Peyer's patch (tissue), 4 donors: ENCODE results near the gene PROM2. TPM values are rescaled to one million over a fixed set of nuclear protein-coding genes. Genes with fewer than 3 reads are reported as not detected.

Experiments
- DNase-seq, 3 donors: peaks; one replicate each; pipeline ENCODE4 v3.0.0-alpha.2; 2017 to 2019
- H3K27ac ChIP-seq, 4 donors: fragments of 200-600 bp; sonication (generic); one replicate each; pipeline ENCODE4 v1.5.1; 2016 to 2019
- H3K27me3 ChIP-seq, 2 donors: fragments of 200-600 bp; sonication (generic); one replicate each; pipeline ENCODE4 v1.5.1; 2019
- H3K36me3 ChIP-seq, 3 donors: fragments of 200-600 bp; sonication (generic); one replicate each; pipeline ENCODE4 v1.5.1; 2016 to 2019
- H3K4me1 ChIP-seq, 4 donors: fragments of 200-600 bp; sonication (generic); one replicate each; pipeline ENCODE4 v1.5.1; 2016 to 2019
- H3K4me3 ChIP-seq, 4 donors: fragments of 200-600 bp; sonication (generic); 1 replicate in 3 of 4; 2 replicates in 1 of 4; pipeline ENCODE4 v1.5.1; 2016 to 2019; ENCODE audit warnings: mild to moderate bottlenecking in 1 of 4
- H3K9me3 ChIP-seq, 4 donors: fragments of 200-600 bp; sonication (generic); one replicate each; pipeline ENCODE4 v1.5.1; 2016 to 2019; ENCODE audit warnings: mild to moderate bottlenecking in 1 of 4
- POLR2A ChIP-seq, 2 donors: fragments of 450-650 bp; IDR thresholded peaks; one replicate each; pipeline ENCODE4 v1.5.1; 2017; ENCODE audit warnings: antibody characterized with exemption in 2 of 2, mild to moderate bottlenecking in 2 of 2, moderate library complexity in 2 of 2
- total RNA-seq, 4 donors: library from RNA; depleted of rRNA; stranded (reverse); fragments of >200 nt; gene quantifications; one replicate each; pipeline ENCODE4 v1.1.0, GENCODE V29; 2016
- TF ChIP-seq, protein P1 (sequence below), 6 experiments: fragments of 450-650 bp in 4 of 6; fragments of 200-600 bp in 2 of 6; sonication (generic) in 1 of 6; IDR thresholded peaks; one replicate each; pipeline ENCODE4 v1.5.1; 2017 to 2019; ENCODE audit warnings: antibody characterized with exemption in 6 of 6, mild to moderate bottlenecking in 3 of 6, moderate library complexity in 1 of 6

PROM2 gene
- total RNA-seq, 4 donors from 2014 or later = 13.1 to 68.9 (median 39.2) TPM

DNA sequence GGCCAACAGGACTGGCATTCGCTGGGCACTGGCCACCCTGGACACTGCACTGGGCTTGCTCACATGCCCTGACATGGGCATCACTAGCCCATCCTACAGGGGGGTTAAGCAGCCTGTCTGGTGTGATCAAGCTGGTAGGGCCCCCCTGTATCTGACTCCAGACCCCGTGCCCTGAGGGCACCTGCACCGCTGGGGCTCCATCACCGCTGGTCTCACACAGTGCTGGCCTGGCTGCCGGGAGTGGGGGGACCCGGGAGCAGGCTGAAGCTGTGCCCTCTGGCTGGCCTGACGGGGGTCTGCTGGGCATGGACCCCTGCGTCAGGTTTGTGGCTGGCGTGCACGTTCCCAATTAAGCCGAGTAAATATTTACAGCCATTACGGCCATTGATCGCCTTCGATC lies 55.2 kb downstream of the PROM2 start:
- H3K27me3 ChIP-seq = no peaks in the 10 kb centered on the region
- H3K36me3 ChIP-seq = no peaks in the 10 kb centered on the region
- no peak for DNase-seq
- no peaks in the 10 kb centered on the region for H3K4me1 ChIP-seq
- TF ChIP-seq, protein P1, sequence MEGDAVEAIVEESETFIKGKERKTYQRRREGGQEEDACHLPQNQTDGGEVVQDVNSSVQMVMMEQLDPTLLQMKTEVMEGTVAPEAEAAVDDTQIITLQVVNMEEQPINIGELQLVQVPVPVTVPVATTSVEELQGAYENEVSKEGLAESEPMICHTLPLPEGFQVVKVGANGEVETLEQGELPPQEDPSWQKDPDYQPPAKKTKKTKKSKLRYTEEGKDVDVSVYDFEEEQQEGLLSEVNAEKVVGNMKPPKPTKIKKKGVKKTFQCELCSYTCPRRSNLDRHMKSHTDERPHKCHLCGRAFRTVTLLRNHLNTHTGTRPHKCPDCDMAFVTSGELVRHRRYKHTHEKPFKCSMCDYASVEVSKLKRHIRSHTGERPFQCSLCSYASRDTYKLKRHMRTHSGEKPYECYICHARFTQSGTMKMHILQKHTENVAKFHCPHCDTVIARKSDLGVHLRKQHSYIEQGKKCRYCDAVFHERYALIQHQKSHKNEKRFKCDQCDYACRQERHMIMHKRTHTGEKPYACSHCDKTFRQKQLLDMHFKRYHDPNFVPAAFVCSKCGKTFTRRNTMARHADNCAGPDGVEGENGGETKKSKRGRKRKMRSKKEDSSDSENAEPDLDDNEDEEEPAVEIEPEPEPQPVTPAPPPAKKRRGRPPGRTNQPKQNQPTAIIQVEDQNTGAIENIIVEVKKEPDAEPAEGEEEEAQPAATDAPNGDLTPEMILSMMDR (IDR thresholded peaks at IDR 0.05) = no peak
- no peak overlapping the region for H3K4me3 ChIP-seq
- no peaks in the 10 kb centered on the region for H3K9me3 ChIP-seq
- H3K27ac ChIP-seq = no peak overlapping the region

DNA sequence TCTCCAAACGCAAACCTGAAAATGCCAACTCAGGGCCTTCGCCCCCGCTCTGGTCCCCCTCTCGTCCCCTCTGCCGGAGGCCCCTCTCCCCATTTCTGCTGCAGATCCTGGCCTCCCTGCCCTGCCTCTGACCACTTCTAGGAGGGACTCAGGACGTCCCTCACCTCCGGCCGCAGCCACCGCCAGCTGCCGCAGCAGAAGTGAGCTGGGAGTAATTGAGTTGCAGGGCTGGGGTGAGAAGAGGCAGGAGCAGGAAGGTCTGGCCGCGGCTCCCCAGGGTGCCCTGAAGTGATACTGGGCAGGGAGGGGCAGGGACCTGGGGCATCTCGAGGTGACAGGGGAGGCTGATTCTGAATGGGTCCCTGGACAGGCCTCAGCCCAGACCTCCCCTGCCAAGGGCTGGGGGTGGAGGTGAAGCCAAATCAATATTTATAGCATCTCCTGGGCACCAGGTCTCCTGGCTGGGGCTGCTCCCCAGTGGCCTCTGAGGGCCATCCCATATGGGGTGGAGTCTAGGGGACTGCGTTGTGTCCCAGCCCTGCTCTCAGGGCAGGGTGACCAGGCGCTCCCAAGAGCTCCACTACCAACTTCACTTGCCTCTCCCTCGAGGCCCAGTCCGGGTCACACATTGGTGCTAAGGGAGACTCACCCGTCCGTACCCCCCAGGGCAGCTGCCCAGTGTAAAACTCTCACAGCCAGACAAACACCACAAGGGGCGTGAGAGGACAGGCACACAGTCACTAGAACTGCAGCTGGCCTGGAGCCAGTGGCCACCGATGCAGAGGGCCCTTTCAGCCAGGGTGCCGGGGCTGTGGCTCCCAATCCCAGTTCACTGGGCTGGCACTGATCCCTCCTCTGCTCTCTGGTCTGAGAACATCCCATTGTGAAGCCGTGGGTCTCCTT lies 55.9 kb downstream of the PROM2 start:
- TF ChIP-seq, protein P1 (IDR thresholded peaks at IDR 0.05) = no peak
- TF ChIP-seq POLR2A (IDR thresholded peaks at IDR 0.05) = no peak
- Histone ChIP-seq H3K27me3 (no peaks in the 10 kb centered on the region), H3K27ac (no peak overlapping the region), H3K4me1 (no peaks in the 10 kb centered on the region), H3K9me3 (no peaks in the 10 kb centered on the region), H3K36me3 (no peaks in the 10 kb centered on the region), H3K4me3 (no peak overlapping the region)
- DNase-seq = no peak

DNA sequence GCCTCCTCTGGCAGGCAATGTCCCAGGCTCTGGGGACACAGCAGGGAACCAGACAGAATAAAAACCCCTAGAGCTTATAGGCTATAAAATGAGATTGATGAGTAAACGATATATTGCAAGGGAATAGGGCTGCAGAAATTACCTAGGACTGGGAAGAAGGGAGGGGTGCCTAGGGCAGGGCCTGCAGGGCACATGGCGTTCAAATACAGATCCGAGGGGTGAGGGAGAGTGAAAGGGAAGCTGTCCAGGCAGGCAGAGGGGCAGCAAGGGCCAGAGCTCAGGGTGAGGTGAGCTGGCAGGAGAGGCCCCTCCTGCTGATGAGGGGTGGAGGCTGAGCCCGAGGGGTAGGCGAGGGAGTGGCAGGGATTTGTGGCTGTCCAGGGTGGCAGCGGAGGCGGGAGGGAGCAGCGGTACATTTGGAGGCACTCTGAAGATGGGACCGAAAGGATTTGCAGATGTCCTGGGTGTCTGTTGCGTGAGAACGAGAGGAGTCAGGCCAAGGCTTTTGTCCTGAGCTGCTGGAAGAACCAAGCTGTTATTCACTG lies 56.6 kb downstream of the PROM2 start:
- Histone ChIP-seq H3K9me3 (no peaks in the 10 kb centered on the region), H3K27ac (no peak overlapping the region)
- DNase-seq = no peak

DNA sequence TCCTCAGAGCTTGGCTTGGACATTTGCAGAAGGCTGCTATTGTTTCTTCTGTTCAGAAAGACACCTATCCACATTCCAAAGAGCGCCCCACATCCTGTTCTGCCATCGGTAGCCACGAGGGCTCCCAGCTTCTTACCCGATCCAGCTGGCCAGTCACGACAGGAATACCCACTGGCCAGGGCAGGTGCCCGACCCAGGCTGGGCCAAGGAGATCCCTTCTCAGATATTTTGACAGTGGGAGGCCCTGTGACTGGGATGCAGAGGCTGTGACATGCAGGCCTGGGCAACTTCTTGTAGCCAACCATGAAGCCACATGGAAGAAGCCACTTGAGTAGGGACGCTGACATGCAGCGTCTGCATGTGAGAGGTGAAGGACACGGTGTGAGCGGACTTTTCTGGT lies 57.4 kb downstream of the PROM2 start:
- DNase-seq = no peak
- no peaks in the 10 kb centered on the region for H3K4me1 ChIP-seq
- no peaks in the 10 kb centered on the region for H3K9me3 ChIP-seq
- no peak overlapping the region for H3K4me3 ChIP-seq
- H3K27me3 ChIP-seq = no peaks in the 10 kb centered on the region
- TF ChIP-seq, protein P1 (IDR thresholded peaks at IDR 0.05) = no peak
- no peak for TF ChIP-seq POLR2A (IDR thresholded peaks at IDR 0.05)
- H3K27ac ChIP-seq = no peak overlapping the region
- H3K36me3 ChIP-seq = no peaks in the 10 kb centered on the region

More for the DNA sequence above, 56.6 kb downstream of the PROM2 start:
- Histone ChIP-seq H3K4me3 (no peak overlapping the region), H3K4me1 (no peaks in the 10 kb centered on the region), H3K27me3 (no peaks in the 10 kb centered on the region), H3K36me3 (no peaks in the 10 kb centered on the region)
- TF ChIP-seq, protein P1 (IDR thresholded peaks at IDR 0.05) = no peak
- TF ChIP-seq POLR2A (IDR thresholded peaks at IDR 0.05) = no peak

DNA sequence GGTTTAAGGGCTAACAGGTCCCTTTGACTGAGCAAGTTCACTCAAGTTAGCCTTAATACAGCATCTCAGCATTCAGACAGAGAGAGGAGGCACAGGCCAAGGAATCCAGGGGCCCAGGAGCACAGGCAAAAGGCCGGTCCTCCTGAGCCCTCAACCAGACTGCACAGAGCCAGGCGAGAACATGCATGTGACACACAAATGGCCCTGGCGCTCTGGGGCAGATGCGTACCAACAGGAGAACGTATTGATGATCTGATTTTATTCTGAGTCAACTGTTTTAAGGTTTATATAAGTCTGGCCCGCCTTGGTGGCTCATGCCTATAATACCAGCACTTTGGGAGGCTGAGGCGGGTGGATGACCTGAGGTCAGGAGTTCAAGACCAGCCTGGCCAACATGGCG lies 57.8 kb downstream of the PROM2 start:
- H3K4me1 ChIP-seq = no peaks in the 10 kb centered on the region
- H3K36me3 ChIP-seq = no peaks in the 10 kb centered on the region
- H3K9me3 ChIP-seq = no peaks in the 10 kb centered on the region
- no peak for TF ChIP-seq POLR2A (IDR thresholded peaks at IDR 0.05)
- TF ChIP-seq, protein P1 (IDR thresholded peaks at IDR 0.05) = no peak
- no peaks in the 10 kb centered on the region for H3K27me3 ChIP-seq
- no peak overlapping the region for H3K27ac ChIP-seq
- no peak overlapping the region for H3K4me3 ChIP-seq
- no peak for DNase-seq
